Activated naive CD8-positive, alpha-beta T cell treated with anti-CD3 and anti-CD28 coated beads for 36 hours (primary cell): ENCODE results near the gene STX7. TPM values are rescaled to one million over a fixed set of nuclear protein-coding genes. Genes with fewer than 3 reads are reported as not detected.
A peak's percentile ranks its signal among the peaks of the same experiment; 100 is the strongest.

ENCODE experiments used
- DNase-seq: peaks from one replicate; pipeline ENCODE4 v3.0.0; 2021
- H3K27ac Mint-ChIP-seq: one replicate; pipeline ENCODE4 v1.8.0; 2022; ENCODE audit warnings: mild to moderate bottlenecking, moderate library complexity, mixed read lengths
- H3K27me3 Mint-ChIP-seq: one replicate; pipeline ENCODE4 v1.8.0; 2022; ENCODE audit warnings: mild to moderate bottlenecking, mixed read lengths
- H3K36me3 Mint-ChIP-seq: one replicate; pipeline ENCODE4 v1.8.0; 2021; ENCODE audit warnings: mild to moderate bottlenecking, mixed read lengths
- H3K4me1 Mint-ChIP-seq: one replicate; pipeline ENCODE4 v1.8.0; 2021; ENCODE audit warnings: mixed read lengths
- H3K4me3 Mint-ChIP-seq: one replicate; pipeline ENCODE4 v1.8.0; 2022; ENCODE audit warnings: mild to moderate bottlenecking, moderate library complexity, mixed read lengths
- H3K9me3 Mint-ChIP-seq: one replicate; pipeline ENCODE4 v1.8.0; 2022; ENCODE audit warnings: mixed read lengths
- total RNA-seq, 2 experiments: library from RNA; stranded (reverse); gene quantifications; one replicate each; pipeline ENCODE4 v1.2.3, GENCODE V29; 2021

The STX7 gene
- total RNA-seq, 2 experiments from 2014 or later, result 14.8 to 16.3 TPM

GRCh38 chr6:132515386-132515785, 2.5 kb upstream of the STX7 start:
- H3K4me3 Mint-ChIP-seq, result no peak overlapping the region
- peaks cover 23% of the 10 kb centered on the region for H3K4me1 Mint-ChIP-seq
- no peaks in the 10 kb centered on the region for H3K9me3 Mint-ChIP-seq
- H3K27me3 Mint-ChIP-seq, result peaks cover 6% of the 10 kb centered on the region
- no peaks in the 10 kb centered on the region for H3K36me3 Mint-ChIP-seq
- no peak overlapping the region for H3K27ac Mint-ChIP-seq
- DNase-seq, result no peak

- peak overlapping the region; percentile 97 for H3K4me3 Mint-ChIP-seq
- no peak overlapping the region for H3K27ac Mint-ChIP-seq
- no peaks in the 10 kb centered on the region for H3K9me3 Mint-ChIP-seq
- no peaks in the 10 kb centered on the region for H3K36me3 Mint-ChIP-seq
- no peak for DNase-seq
- peaks cover 23% of the 10 kb centered on the region for H3K4me1 Mint-ChIP-seq
- H3K27me3 Mint-ChIP-seq, result peaks cover 6% of the 10 kb centered on the region
These were observed 1.1 kb upstream of the STX7 start for GRCh38 chr6:132513831-132514545.

GRCh38 chr6:132512342-132512637, 626 bp downstream of the STX7 start:
- DNase-seq, result no peak
- Mint-ChIP-seq H3K9me3 (no peaks in the 10 kb centered on the region), H3K27ac (peak overlapping the region; percentile 47), H3K36me3 (peaks cover 12% of the 10 kb centered on the region), H3K27me3 (peaks cover 6% of the 10 kb centered on the region), H3K4me3 (peak overlapping the region; percentile 97), H3K4me1 (peaks cover 32% of the 10 kb centered on the region)

GRCh38 chr6:132511831-132512220, 1.1 kb downstream of the STX7 start:
- Mint-ChIP-seq H3K9me3 (no peaks in the 10 kb centered on the region), H3K4me3 (peak overlapping the region; percentile 97), H3K27me3 (peaks cover 6% of the 10 kb centered on the region), H3K27ac (no peak overlapping the region), H3K36me3 (peaks cover 12% of the 10 kb centered on the region), H3K4me1 (peaks cover 32% of the 10 kb centered on the region)
- DNase-seq, result no peak

GRCh38 chr6:132511210-132511830, 1.6 kb downstream of the STX7 start:
- peaks cover 12% of the 10 kb centered on the region for H3K36me3 Mint-ChIP-seq
- DNase-seq, result no peak
- H3K9me3 Mint-ChIP-seq, result no peaks in the 10 kb centered on the region
- no peak overlapping the region for H3K27ac Mint-ChIP-seq
- peaks cover 37% of the 10 kb centered on the region for H3K4me1 Mint-ChIP-seq
- peak overlapping the region; percentile 97 for H3K4me3 Mint-ChIP-seq
- peaks cover 5% of the 10 kb centered on the region for H3K27me3 Mint-ChIP-seq

GRCh38 chr6:132506869-132507808, 5.8 kb downstream of the STX7 start:
- H3K36me3 Mint-ChIP-seq, result peaks cover 12% of the 10 kb centered on the region
- peaks cover 37% of the 10 kb centered on the region for H3K4me1 Mint-ChIP-seq
- H3K27ac Mint-ChIP-seq, result no peak overlapping the region
- no peak for DNase-seq
- H3K9me3 Mint-ChIP-seq, result no peaks in the 10 kb centered on the region
- no peak overlapping the region for H3K4me3 Mint-ChIP-seq
- H3K27me3 Mint-ChIP-seq, result no peaks in the 10 kb centered on the region

GRCh38 chr6:132506461-132506860, 6.5 kb downstream of the STX7 start:
- no peak overlapping the region for H3K27ac Mint-ChIP-seq
- no peak for DNase-seq
- peaks cover 35% of the 10 kb centered on the region for H3K4me1 Mint-ChIP-seq
- no peaks in the 10 kb centered on the region for H3K27me3 Mint-ChIP-seq
- no peaks in the 10 kb centered on the region for H3K9me3 Mint-ChIP-seq
- no peak overlapping the region for H3K4me3 Mint-ChIP-seq
- H3K36me3 Mint-ChIP-seq, result peaks cover 12% of the 10 kb centered on the region

GRCh38 chr6:132505158-132505557, 7.8 kb downstream of the STX7 start:
- no peak for DNase-seq
- peaks cover 20% of the 10 kb centered on the region for H3K36me3 Mint-ChIP-seq
- H3K4me1 Mint-ChIP-seq, result peaks cover 27% of the 10 kb centered on the region
- H3K27me3 Mint-ChIP-seq, result no peaks in the 10 kb centered on the region
- no peak overlapping the region for H3K27ac Mint-ChIP-seq
- H3K4me3 Mint-ChIP-seq, result no peak overlapping the region
- H3K9me3 Mint-ChIP-seq, result no peaks in the 10 kb centered on the region

GRCh38 chr6:132504757-132505156, 8.2 kb downstream of the STX7 start:
- Mint-ChIP-seq H3K27ac (no peak overlapping the region), H3K27me3 (no peaks in the 10 kb centered on the region), H3K9me3 (no peaks in the 10 kb centered on the region), H3K4me3 (no peak overlapping the region), H3K36me3 (peaks cover 24% of the 10 kb centered on the region), H3K4me1 (peaks cover 28% of the 10 kb centered on the region)
- DNase-seq, result no peak

- no peak overlapping the region for H3K4me3 Mint-ChIP-seq
- H3K36me3 Mint-ChIP-seq, result peaks cover 37% of the 10 kb centered on the region
- H3K27me3 Mint-ChIP-seq, result no peaks in the 10 kb centered on the region
- no peak overlapping the region for H3K27ac Mint-ChIP-seq
- DNase-seq, result no peak
- H3K9me3 Mint-ChIP-seq, result peaks cover 1% of the 10 kb centered on the region
- peaks cover 27% of the 10 kb centered on the region for H3K4me1 Mint-ChIP-seq
These were observed 13.2 kb downstream of the STX7 start for GRCh38 chr6:132499757-132500156.

GRCh38 chr6:132498638-132499037, 14.3 kb downstream of the STX7 start:
- no peak for DNase-seq
- no peaks in the 10 kb centered on the region for H3K27me3 Mint-ChIP-seq
- peaks cover 46% of the 10 kb centered on the region for H3K36me3 Mint-ChIP-seq
- H3K27ac Mint-ChIP-seq, result no peak overlapping the region
- H3K4me3 Mint-ChIP-seq, result no peak overlapping the region
- peaks cover 25% of the 10 kb centered on the region for H3K4me1 Mint-ChIP-seq
- peaks cover 6% of the 10 kb centered on the region for H3K9me3 Mint-ChIP-seq

GRCh38 chr6:132496519-132497180, 16.3 kb downstream of the STX7 start:
- no peak for DNase-seq
- Mint-ChIP-seq H3K9me3 (peaks cover 8% of the 10 kb centered on the region), H3K27ac (peak overlapping the region; percentile 12), H3K4me1 (peaks cover 29% of the 10 kb centered on the region), H3K36me3 (peaks cover 55% of the 10 kb centered on the region), H3K4me3 (no peak overlapping the region), H3K27me3 (no peaks in the 10 kb centered on the region)

- Mint-ChIP-seq H3K9me3 (peaks cover 8% of the 10 kb centered on the region), H3K27me3 (no peaks in the 10 kb centered on the region), H3K4me1 (peaks cover 29% of the 10 kb centered on the region), H3K27ac (peak overlapping the region; percentile 19), H3K4me3 (no peak overlapping the region), H3K36me3 (peaks cover 51% of the 10 kb centered on the region)
- DNase-seq, result no peak
These were observed 17.3 kb downstream of the STX7 start for GRCh38 chr6:132495604-132496079.

GRCh38 chr6:132494954-132495353, 18.0 kb downstream of the STX7 start:
- peak overlapping the region; percentile 50 for H3K27ac Mint-ChIP-seq
- H3K9me3 Mint-ChIP-seq, result peaks cover 8% of the 10 kb centered on the region
- H3K27me3 Mint-ChIP-seq, result no peaks in the 10 kb centered on the region
- DNase-seq, result no peak
- no peak overlapping the region for H3K4me3 Mint-ChIP-seq
- H3K36me3 Mint-ChIP-seq, result peaks cover 45% of the 10 kb centered on the region
- H3K4me1 Mint-ChIP-seq, result peaks cover 28% of the 10 kb centered on the region

GRCh38 chr6:132491881-132492280, 21.0 kb downstream of the STX7 start:
- Mint-ChIP-seq H3K36me3 (peaks cover 27% of the 10 kb centered on the region), H3K9me3 (peaks cover 8% of the 10 kb centered on the region), H3K27me3 (no peaks in the 10 kb centered on the region), H3K4me3 (no peak overlapping the region), H3K27ac (no peak overlapping the region), H3K4me1 (peaks cover 32% of the 10 kb centered on the region)
- DNase-seq, result no peak
